Left ventricle myocardium superior (tissue), 1 donor: ENCODE measurements around the gene TANGO6. TPM values are rescaled to one million over a fixed set of nuclear protein-coding genes. Genes with fewer than 3 reads are reported as not detected.
"Not testable (repeated sequence)": the region's sequence is repeated elsewhere in the genome, so short reads cannot be mapped to it uniquely, and the experiment has no call there.

Experiments
- ATAC-seq: fragments of 200-7000 bp; cut with Tn5 transposase; one replicate; pipeline ENCODE4 v1.9.1; 2020; ENCODE audit warnings: mild to moderate bottlenecking, moderate library complexity
- DNase-seq: peaks from one replicate; pipeline ENCODE4 v3.0.0-alpha.2; 2020
- intact Hi-C: fragments of 100-400 bp; cut with micrococcal nuclease; formaldehyde crosslinking; loops from one replicate; pipeline ENCODE4 v1.11.0; 2022
- total RNA-seq: library from RNA; stranded (reverse); fragmentation: NEBNext Ultra II Directional; extraction: Animal tissue kit (Norgen Biotek cat#: 25700); gene quantifications from one replicate; pipeline ENCODE4 v1.2.1, GENCODE V29; 2021
- donor health status: DM: no; HTN: yes; CAD: no; lungs with severe emphysema.

Gene TANGO6
- total RNA-seq, 1 donor from 2014 or later: 9.3 TPM

DNA sequence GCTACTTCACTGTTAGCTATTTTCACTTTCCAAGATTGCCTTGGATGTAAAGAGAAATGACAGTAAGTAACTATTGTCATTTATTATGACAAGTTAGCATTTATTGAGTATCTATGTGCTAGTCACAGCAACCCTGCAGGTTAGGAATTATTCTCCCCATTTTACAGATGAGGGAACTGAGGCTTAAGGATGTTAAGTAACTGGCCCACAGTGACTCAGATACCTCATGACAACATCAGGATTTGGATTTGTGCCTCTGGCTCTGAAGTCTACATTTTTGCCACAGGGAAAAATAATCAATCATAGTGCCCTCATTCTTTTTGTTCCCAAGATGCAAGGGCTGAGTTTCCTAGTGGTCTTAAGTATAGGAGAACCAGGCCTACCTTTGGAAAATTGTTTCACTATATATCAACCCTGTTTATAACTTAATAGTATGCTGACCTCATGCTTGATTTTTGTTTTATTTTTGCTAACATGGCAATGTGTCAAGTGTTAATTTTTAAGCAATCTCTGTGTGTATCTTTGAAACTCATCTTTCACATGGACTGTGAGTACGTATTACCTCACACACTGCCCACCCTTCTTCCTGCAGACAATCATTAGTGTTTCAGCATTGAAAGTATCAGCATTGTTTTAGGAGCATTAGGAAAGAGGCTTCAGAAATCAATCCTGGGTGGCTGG, 105.0 kb downstream of the TANGO6 start:
- no peak for ATAC-seq
- intact Hi-C loops: no loop called here

DNA sequence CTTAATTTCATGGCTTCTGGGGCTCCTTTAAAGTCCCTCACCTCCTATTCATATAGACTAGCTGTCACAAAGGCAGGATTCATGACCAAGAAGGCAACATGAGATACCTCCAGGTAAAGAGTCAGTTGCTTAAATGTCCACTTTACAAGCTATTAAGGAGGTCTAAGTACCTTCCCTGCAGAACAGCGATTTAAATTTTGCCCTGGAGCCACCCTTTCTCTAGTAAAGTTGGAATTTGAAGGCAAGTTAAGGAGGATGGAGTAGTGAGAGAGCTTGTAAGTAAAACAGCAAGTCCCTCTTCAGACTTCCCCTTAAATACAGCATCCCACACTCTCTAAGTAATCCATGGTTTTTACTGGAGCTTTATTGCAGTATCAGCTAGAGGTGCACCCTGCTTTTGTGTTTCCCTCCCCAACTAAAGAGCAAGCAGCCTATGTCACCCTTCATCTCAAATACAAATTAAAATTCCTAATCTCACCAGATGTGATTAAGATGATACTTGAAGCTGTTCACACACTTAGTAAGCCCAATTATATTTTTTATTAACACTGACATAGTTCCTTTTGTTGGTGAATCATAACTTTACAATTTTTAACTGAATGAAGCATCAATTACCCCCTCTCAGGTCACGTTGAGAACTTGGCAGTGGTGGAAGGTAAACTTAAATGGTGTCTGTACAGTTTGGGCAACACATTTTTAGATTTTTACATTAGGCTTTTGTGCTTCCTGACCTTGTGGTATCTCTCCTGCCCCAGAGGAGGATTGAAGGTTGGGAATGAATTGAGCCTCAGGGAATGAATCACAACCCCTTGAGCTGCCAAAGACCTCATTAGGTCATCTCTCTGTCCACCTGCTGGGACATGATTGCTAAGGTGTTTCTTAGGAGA, 108.9 kb downstream of the TANGO6 start:
- intact Hi-C loops: no loop called here
- DNase-seq (no peak), ATAC-seq (no peak)

More for the DNA sequence above, 105.0 kb downstream of the TANGO6 start:
- DNase-seq: no peak

DNA sequence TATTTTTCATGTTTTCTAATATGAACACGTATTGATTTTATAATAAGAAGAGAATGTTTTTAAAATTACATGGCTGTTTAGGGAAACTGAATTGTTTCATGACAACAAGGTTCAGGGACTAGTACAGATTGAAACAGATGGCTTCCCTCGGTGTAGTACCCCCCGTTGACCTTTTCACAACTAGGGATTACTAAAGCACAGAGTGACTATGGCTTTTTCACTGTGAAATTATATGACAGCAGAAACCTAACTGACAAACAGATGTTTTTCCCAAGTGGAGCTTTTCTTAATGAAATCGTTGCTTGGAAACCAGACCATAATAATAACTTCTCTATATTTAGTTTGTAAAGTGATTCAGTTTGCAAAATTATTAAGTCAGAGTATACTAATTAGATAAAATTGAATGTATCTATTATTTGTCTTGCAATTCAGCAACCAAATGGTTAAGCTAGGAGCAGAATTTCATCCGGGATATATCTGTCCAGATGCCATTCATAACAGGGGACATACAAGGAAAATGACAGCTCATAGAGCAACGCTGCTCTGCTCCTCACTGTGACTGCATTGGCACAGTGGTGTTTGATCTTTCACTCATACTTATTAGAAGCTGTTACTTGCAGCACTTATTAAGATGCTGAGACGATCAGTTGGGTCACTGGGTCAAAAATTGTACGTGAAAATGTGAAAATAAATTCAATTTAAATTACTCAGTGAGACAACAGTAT, 111.7 kb downstream of the TANGO6 start:
- ATAC-seq: peak; percentile 48
- intact Hi-C loops: no loop called here
- DNase-seq: no peak

DNA sequence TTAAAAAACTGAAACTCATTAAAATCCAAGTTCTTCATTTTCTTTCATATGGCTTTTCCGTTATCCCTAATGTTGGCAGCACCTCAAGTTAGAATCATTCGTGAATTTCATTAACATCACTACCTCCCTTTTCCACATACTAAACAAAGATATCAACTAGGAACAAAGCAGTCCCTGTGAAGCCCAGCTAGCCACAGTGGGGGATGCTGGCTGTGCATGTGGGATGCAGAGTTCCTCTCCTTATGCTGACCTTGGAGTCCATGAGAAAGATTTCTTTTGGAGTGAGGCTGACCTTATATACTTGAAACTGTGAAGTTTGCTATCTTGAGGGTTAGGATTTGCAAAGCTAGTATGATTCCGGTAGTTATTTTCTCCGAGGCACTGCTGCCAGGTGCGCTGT, 117.6 kb downstream of the TANGO6 start:
- no peak for DNase-seq
- intact Hi-C loops: no loop called here
- ATAC-seq: no peak

DNA sequence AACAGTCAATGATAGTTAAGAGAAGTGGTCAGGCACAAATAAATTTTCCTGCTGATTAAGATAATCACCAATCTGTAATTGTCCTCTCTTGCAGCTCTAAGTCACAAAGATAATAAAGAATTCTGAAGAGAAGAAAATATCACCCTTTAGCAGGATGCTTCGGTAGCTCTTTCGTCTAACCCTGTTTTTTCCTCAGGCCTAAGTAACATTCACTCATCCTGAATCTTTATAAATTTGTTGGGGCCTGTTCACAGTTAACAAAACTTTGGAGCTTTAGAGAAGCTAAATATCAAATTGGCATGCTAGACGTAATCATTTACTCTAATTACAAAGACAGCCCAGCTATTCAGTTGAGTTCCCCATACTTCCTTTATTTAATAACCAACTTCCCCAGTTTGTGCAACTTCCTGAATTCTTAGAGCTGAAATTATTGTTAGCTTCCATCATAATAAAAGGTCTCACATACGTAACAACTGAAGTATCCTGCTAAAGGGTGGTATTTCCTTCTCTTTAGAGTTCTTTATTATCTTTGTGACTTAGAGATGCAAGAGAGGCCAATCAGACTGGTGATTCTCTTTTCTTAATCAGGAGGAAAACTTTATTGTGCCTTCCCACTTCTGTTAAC, 118.6 kb downstream of the TANGO6 start:
- DNase-seq: no peak
- intact Hi-C loops: no loop called here
- no peak for ATAC-seq

DNA sequence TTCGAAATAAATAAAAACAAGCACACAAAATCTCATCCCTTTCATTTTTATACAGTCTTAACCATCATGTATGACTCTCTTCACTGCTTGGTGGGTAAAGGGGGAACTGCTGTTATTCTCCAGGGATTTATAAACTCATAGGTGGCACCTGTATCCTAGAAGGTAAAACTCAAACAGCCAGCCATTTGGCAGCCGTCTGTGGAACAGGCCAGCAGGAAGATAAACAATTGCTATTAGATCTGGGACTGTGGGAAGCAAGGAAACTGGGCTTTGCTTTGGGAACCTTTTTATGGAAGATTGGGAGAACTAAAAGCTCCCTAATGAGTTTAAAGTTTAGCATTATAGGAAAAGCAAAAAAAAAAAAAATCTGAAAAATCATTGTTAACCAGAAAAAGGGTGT, 126.0 kb downstream of the TANGO6 start:
- ATAC-seq (no peak), DNase-seq (no peak)
- intact Hi-C loops: no loop called here

DNA sequence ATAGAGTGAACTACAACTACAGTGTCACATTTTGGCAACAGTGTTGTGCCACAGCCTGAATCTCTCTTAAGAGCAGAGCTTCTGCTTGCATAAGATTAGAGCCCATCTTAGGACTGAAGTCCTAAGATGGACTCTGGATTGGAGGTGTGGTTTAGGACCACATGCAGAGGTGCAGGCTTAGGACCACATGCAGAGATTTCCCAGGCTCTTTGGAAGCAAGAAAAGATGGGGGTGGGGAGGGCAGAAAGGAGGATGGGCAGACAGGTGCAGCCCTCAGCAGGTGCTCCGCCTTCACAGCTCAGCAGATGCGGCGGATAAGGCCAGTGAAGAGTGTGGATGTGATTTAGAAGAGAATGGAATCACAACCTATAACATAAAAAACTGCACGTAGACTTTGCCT, 128.7 kb downstream of the TANGO6 start:
- intact Hi-C loops: loop anchor here (10.0 kb wide), 1 partner anchor 63 kb away; no protein-coding TSS in a partner anchor
- DNase-seq: no peak
- no peak for ATAC-seq

DNA sequence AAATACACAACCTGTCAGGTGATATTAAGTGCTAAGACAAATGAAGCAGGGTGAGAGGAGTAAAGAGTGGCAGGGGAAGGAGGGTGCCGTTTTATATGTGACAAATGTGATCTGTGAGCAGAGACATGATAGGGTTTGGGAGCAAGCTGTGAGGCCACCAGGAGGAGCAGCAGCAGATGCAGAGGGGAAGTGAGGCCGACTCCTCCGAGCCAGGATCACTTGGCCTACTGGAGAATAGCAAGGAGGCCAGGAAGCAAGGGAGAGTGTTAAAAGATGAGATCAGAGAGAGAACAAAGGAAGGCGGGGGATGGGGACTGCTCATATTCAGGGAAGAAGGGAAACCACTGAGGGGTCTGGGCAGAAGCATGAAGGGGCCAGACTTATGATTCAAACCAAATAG, 129.4 kb downstream of the TANGO6 start:
- DNase-seq: no peak
- ATAC-seq: no peak
- intact Hi-C loops: loop anchor here (10.0 kb wide), 1 partner anchor 62 kb away; no protein-coding TSS in a partner anchor

DNA sequence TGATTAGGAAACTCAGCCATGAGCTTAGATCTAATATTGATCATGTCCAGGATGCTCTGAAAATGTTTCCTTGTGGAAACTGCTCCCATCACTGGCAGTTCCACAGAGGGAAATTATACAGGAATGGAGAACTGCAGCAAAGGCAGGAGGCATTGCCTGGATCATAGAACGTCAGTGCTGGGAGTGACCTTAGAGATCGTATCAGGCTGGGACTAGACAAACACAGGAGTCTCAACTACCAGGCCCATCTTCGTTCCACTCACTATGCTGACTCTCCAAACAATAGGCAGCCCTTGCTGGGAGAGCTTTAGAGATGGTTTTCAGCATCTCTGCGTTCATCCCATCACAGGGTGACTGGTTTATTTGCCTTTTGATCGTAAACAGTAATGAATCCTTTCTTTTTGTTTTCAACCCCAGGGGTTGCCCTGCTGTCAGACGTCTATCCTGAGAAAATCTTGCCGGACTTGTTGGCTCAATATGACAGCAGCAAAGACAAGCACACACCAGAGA, 130.3 kb downstream of the TANGO6 start:
- no peak for DNase-seq
- intact Hi-C loops: loop anchor here (10.0 kb wide), 1 partner anchor 61 kb away; no protein-coding TSS in a partner anchor

DNA sequence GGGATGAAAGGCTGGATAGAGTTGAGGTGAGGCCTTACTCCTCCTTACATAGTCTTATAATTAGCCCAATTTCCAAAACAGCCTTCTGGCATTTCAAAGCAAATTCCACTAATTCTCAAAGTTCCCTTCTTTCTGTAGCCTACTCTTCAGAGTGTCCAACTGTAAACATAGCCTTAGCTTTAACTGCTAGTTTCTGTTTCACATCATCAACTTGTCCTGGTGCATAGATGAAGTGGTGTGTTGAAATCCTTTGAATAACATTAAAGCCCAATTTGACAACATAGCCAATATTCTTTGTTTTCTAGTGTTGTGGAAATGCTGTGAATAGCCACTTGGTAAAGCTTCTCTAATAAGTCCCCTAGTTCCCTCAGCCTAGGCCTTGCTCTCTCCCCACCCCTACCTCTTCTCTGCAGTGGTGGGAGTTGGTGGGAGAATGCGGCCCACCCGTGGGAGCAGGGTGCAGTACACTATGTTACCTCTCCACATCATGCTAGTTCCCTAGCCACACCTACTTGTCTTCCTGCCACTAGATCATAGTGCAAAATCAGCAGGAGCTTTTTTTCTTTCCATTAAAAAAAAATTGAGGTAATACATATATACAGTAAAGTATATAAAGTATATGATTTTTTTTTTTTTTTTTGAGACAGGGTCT, 135.1 kb downstream of the TANGO6 start:
- intact Hi-C loops: loop anchor here (10.0 kb wide), 1 partner anchor 56 kb away; no protein-coding TSS in a partner anchor
- DNase-seq (no peak), ATAC-seq (no peak)

More for the DNA sequence above, 130.3 kb downstream of the TANGO6 start:
- ATAC-seq: no peak

DNA sequence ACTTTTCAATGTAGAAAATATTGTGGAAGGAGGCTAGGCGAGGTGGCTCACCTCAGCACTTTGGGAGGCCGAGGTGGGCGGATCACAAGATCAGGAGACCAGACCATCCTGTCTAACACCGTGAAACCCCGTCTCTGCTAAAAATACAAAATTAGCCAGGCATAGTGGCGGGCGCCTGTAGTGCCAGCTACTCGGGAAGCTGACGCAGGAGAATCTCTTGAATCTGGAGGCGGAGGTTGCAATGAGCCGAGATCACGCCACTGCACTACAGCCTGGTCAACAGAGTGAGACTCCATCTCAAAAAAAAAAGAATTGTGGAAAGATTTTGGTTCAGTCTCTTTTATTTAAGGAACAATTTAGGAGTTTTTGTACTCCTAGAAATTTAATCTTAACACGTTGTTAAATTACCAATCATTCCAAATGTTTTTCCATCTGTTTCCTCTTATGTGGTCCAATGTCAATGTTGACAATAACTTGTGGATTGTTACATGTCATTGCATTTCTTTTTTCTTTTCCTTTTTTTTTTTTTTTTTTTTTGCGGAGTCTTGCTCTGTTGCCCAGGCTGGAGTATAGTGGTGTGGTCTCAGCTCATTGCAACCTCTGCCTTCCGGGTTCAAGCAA, 137.5 kb downstream of the TANGO6 start:
- intact Hi-C loops: no loop called here
- no peak for ATAC-seq
- no peak for DNase-seq

DNA sequence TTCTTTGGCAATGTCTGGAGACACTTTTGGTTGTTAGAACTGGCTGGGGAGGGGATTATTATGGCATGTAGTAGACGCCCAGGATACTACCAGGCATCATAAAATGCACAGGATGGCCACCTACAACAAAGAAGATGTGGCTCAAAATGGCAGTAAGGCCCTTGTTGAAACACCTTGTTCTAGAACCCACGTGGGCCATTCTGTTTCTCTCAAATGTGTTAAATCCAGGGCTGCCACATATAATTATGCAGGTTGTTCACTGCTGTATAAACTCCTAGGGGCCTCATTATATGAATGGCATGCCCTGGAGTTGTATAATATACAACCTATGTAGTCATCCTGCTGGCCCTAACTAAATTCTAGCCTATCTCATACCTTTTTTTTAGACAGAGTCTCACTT, 138.6 kb downstream of the TANGO6 start:
- ATAC-seq (no peak), DNase-seq (no peak)
- intact Hi-C loops: no loop called here

DNA sequence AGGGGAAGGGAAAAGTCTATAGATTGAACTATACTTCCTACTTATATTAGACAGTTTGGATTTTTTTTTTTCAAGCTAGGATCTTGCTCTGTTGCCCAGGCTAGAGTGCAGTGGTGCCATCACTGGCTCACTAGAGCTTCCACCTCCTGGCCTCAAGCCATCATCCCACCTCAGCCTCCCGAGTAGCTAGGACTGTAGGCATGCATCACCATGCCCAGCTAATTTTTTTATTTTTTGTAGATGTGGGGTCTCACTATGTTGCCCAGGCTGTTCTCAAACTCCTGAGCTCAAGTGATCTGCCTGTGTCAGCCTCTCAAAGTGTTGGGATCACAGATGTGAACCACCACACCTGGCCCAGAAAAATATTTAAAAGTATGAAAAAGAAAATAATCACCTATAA, 141.1 kb downstream of the TANGO6 start:
- intact Hi-C loops: no loop called here
- no peak for ATAC-seq
- no peak for DNase-seq

DNA sequence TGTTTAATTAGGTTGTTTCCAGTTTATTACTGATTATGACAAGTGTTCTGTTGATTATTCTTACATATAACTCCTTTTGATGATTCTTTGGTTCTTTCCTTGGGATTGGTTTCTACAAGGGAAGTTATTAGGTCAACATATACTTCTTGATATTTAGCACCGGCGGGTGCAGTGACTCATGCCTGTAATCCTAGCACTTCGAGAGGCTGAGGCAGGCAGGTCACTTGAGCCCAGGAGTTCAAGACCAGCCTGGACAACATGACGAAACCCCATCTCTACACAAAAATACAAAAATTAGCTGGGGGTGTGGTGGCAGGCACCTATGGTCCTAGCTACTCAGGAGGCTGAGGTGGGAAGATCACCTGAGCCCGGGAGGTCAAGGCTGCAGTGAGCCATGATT, 141.9 kb downstream of the TANGO6 start:
- no peak for ATAC-seq
- no peak for DNase-seq
- intact Hi-C loops: no loop called here

DNA sequence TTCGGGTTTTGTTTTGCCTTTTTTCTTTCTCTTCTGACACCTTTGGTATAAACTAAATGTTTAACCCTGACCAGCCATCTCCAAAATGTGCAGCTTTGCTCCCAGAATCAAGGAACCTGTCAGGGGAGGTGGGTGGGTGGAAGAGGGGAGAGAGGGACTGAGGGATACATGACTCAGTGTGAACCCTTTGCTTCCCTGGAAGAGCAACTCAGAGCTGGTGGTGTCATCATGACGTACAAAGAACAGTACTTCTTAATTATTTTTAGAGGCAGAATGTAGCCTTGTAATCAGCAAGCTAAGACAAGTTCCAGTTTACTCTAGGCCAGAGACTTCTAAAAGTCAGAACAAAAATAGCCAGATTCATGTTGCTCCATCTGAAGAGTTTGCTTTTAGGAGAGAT, 142.5 kb downstream of the TANGO6 start:
- ATAC-seq (no peak), DNase-seq (no peak)
- intact Hi-C loops: no loop called here

DNA sequence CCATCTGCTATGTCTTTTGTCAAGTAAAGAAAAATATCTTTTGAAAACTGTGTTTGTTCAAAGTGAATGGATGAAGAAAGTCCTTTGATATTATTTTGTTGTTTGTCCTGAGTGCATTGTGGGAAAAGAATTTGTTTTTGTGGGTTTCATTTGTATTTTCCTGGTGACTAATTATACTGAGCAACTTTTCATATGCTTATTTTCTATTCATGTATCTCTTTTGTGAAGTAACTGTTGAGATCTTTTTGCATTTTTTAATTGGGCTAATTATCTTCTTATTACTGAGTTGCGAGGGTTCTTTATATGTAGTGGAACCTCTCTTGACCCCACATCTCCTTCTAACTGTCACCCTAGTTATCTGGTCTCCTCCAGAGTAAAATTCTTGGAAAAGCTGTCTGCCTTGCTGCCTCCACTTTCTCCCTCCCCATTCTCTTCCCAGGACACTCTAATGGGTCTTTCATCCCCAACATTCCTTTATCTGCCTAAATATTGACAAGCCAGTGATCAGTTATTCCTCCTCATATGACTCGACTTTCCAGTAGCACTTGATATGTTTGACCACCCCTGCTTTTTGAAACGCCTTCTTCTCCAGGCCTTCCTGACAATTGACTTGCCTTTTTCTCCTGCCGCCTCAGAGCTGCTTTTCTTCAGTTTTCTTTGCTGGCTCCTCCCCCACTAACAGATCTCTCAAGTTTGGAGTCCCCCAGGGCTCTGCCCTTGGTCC, 144.6 kb downstream of the TANGO6 start:
- intact Hi-C loops: no loop called here
- ATAC-seq: no peak

DNA sequence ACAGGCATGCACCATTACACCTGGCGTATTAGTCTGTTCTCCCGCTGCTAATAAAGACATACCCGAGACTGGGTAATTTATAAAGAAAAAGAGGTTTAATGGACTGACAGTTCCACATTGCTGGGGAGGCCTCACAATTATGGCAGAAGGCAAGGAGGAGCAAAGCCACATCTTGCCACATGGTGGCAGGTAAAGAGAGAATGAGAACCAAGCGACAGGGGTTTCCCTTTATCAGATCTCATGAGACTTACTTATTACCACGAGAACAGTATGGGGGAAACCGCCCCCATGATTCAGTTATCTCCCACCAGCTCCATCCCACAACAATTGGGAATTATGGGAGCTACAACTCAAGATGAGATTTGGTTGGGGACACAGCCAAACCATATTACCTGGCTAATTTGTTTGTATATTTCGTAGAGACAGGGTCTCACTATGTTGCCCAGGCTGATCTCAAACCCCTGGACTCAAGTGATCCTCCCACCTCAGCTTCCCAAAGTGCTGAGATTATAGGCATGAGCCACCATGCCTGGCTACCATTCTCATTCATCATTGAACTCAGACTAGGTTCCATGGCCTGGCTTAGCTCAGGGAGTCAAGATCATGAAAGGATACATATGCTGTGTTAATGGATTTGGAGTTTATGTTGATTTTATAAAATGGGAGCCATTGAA, 147.0 kb downstream of the TANGO6 start:
- ATAC-seq, intact Hi-C loops, DNase-seq: not testable (repeated sequence)

More for the DNA sequence above, 144.6 kb downstream of the TANGO6 start:
- DNase-seq: no peak
